Rectal smooth muscle tissue (tissue), 1 donor: ENCODE results near the gene TXNIP.

Experiments used
- H3K27ac ChIP-seq: one replicate; pipeline ENCODE4 v1.7.0; 2013; ENCODE audit warnings: low read depth, low read length, inconsistent platforms
- H3K27me3 ChIP-seq: one replicate; pipeline ENCODE4 v1.7.0; 2013; ENCODE audit warnings: low read length; ENCODE audit not compliant: control insufficient read depth, insufficient read depth
- H3K36me3 ChIP-seq: one replicate; pipeline ENCODE4 v1.7.0; 2013; ENCODE audit warnings: low read length; ENCODE audit not compliant: control insufficient read depth, insufficient read depth
- H3K4me1 ChIP-seq: one replicate; pipeline ENCODE4 v1.7.0; 2013; ENCODE audit warnings: low read length; ENCODE audit not compliant: control insufficient read depth, insufficient read depth
- H3K4me3 ChIP-seq: one replicate; pipeline ENCODE4 v1.7.0; 2013; ENCODE audit warnings: low read length
- H3K9ac ChIP-seq: one replicate; pipeline ENCODE4 v1.7.0; 2013; ENCODE audit warnings: low read length

TXNIP gene

GRCh38 chr1:145990249-145990855 is 6.0 kb downstream of the TXNIP start:
- Histone ChIP-seq H3K36me3 (peaks cover 30% of the 10 kb centered on the region), H3K4me3 (no peak overlapping the region), H3K27ac (peak overlapping the region; percentile 97), H3K9ac (no peak overlapping the region), H3K27me3 (no peaks in the 10 kb centered on the region), H3K4me1 (peaks cover 19% of the 10 kb centered on the region)

DNA sequence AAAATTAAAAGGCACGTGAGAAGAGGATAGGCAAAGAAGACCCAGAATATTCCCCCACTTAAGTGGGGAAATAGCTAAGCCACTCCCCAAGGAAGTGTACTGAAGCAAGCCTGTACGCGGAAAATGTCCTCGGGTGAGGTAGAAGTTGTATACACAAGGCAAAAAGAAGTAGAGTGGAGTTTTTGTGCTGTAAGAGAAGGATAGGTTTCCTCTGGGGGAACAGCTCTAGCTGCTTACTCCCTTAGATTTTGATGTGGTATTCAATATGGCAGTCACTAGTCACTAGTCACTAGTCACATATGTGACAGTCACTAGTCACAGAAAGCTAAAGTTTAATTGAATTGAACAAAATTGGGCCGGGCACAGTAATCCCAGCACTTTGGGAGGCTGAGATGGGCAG is 7.6 kb downstream of the TXNIP start:
- H3K9ac ChIP-seq = no peak overlapping the region
- H3K4me1 ChIP-seq = peaks cover 33% of the 10 kb centered on the region
- no peaks in the 10 kb centered on the region for H3K27me3 ChIP-seq
- H3K27ac ChIP-seq = peak overlapping the region; percentile 30
- peaks cover 14% of the 10 kb centered on the region for H3K36me3 ChIP-seq
- no peak overlapping the region for H3K4me3 ChIP-seq

DNA sequence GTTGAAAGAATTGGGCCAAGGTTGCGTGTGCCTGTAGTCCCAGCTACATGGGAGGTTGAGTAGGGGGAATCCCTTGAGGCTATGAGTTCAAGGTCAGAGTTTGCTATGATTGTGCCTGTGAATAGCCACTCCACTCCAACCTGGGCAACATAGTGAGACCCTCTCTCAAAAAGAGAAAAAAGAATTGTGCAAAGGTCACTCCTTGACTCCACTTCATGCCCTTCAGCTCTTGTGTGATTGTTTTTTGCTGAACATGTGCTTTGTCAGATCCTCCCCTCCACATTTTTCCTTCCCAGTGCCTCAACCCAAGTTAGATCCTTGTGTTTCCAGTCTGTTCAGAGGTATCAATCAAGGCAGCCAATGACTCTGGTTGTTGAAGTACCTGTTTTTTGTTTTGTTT is 8.5 kb downstream of the TXNIP start:
- no peak overlapping the region for H3K27ac ChIP-seq
- H3K4me3 ChIP-seq = no peak overlapping the region
- peaks cover 39% of the 10 kb centered on the region for H3K4me1 ChIP-seq
- H3K36me3 ChIP-seq = peaks cover 6% of the 10 kb centered on the region
- no peaks in the 10 kb centered on the region for H3K27me3 ChIP-seq
- H3K9ac ChIP-seq = no peak overlapping the region

- no peaks in the 10 kb centered on the region for H3K36me3 ChIP-seq
- peak overlapping the region; percentile 96 for H3K27ac ChIP-seq
- H3K4me1 ChIP-seq = peaks cover 46% of the 10 kb centered on the region
- H3K9ac ChIP-seq = no peak overlapping the region
- no peaks in the 10 kb centered on the region for H3K27me3 ChIP-seq
- H3K4me3 ChIP-seq = no peak overlapping the region
Measured at GRCh38 chr1:145986551-145986950, 9.8 kb downstream of the TXNIP start.

GRCh38 chr1:145985502-145986439 is 10.6 kb downstream of the TXNIP start:
- peak overlapping the region; percentile 96 for H3K27ac ChIP-seq
- H3K36me3 ChIP-seq = no peaks in the 10 kb centered on the region
- H3K4me1 ChIP-seq = peaks cover 52% of the 10 kb centered on the region
- H3K9ac ChIP-seq = no peak overlapping the region
- no peaks in the 10 kb centered on the region for H3K27me3 ChIP-seq
- peak overlapping the region; percentile 45 for H3K4me3 ChIP-seq

DNA sequence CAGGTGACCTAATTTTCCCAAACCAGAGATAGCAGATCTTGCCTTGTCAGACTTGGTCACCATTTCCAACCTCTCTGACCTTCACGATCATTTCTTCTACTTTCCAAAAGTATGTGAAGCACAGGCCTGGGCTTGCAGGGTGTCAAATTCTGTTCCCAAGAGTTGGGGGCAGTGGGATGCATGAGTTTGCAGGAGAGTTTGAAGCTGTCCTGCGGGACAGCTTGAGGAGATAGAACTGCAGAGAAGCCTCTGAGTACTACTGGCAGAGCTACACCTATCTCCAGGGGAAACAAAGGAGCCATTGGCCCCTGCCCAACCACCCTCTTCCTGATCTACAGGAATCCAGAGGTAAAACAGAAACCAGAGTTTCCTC is 11.3 kb downstream of the TXNIP start:
- Histone ChIP-seq H3K27ac (peak overlapping the region; percentile 96), H3K4me1 (peaks cover 59% of the 10 kb centered on the region), H3K36me3 (no peaks in the 10 kb centered on the region), H3K27me3 (no peaks in the 10 kb centered on the region), H3K9ac (no peak overlapping the region), H3K4me3 (peak overlapping the region; percentile 45)

DNA sequence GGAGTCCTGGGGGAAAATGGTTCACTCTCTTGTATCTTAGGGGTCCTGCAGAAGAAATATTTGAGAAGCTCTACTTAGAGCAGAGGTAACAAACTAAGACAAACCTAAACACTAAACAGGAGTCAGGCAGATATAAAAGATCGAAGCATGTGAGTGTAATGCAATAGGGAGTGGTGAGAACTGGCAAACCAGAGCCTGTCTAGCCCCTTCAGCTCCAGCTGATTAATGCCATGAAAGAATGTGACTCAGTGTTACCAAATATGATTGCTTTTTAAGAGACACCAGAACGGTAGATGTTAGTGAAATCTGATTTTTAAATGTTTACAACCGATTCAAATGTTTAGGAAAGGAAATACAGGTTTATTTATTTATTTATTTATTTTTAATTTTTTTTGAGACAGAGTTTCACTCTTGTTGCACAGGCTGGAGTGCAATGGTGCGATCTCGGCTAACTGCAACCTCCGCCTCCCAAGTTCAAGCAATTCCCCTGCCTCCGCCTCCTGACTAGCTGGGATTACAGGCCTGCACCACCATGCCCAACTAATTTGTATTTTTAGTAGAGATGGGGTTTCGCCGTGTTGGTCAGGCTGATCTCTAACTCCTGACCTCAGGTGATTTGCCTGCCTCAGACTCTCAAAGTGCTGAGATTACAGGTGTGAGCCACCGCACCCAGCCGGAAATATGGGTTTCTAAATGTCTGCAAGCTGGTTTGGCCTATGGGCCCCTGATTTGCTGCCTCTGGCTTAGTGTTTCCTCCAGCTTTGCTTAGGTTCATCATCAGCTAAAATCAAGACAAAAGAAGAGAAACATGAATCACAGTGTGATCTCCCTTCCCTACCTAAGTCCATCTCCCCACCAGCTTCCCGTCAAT is 12.2 kb downstream of the TXNIP start:
- Histone ChIP-seq H3K27ac (peak overlapping the region; percentile 98), H3K27me3 (no peaks in the 10 kb centered on the region), H3K36me3 (no peaks in the 10 kb centered on the region), H3K4me3 (peak overlapping the region; percentile 45), H3K9ac (no peak overlapping the region), H3K4me1 (peaks cover 64% of the 10 kb centered on the region)

GRCh38 chr1:145983206-145983675 is 13.1 kb downstream of the TXNIP start:
- H3K4me1 ChIP-seq = peaks cover 74% of the 10 kb centered on the region

GRCh38 chr1:145982010-145982723 is 14.2 kb downstream of the TXNIP start:
- Histone ChIP-seq H3K4me3 (no peak overlapping the region), H3K36me3 (no peaks in the 10 kb centered on the region), H3K9ac (peak overlapping the region; percentile 0), H3K27me3 (no peaks in the 10 kb centered on the region), H3K4me1 (peaks cover 84% of the 10 kb centered on the region), H3K27ac (peak overlapping the region; percentile 98)

More at GRCh38 chr1:145983206-145983675, 13.1 kb downstream of the TXNIP start:
- Histone ChIP-seq H3K27me3 (no peaks in the 10 kb centered on the region), H3K9ac (no peak overlapping the region), H3K27ac (peak overlapping the region; percentile 98), H3K4me3 (peak overlapping the region; percentile 17), H3K36me3 (no peaks in the 10 kb centered on the region)

DNA sequence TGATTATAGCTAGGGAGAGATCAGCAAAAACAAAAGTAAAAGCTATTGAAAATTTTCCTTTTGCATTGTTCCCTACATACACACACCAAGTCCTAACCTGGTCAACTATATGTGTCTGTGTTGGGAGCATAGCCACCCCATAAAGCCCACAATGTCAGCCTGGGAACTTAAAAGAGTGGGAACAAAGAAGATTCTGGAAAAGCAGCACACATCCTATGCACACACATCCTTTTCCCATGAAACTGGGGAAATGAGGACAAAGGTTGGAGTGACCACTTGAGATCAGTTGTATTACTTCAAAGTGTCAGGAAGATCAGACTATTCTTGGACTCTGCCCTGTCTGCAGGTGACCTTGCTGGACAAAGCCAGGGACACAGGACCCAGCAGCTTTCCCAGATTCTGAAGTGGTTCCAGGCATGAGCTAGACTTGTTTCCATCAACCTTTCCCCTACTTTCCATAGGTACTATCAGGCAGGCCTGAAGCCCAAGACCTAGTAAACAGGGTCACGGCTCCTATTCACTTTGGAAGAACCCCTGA is 15.9 kb downstream of the TXNIP start:
- H3K27me3 ChIP-seq = no peaks in the 10 kb centered on the region

DNA sequence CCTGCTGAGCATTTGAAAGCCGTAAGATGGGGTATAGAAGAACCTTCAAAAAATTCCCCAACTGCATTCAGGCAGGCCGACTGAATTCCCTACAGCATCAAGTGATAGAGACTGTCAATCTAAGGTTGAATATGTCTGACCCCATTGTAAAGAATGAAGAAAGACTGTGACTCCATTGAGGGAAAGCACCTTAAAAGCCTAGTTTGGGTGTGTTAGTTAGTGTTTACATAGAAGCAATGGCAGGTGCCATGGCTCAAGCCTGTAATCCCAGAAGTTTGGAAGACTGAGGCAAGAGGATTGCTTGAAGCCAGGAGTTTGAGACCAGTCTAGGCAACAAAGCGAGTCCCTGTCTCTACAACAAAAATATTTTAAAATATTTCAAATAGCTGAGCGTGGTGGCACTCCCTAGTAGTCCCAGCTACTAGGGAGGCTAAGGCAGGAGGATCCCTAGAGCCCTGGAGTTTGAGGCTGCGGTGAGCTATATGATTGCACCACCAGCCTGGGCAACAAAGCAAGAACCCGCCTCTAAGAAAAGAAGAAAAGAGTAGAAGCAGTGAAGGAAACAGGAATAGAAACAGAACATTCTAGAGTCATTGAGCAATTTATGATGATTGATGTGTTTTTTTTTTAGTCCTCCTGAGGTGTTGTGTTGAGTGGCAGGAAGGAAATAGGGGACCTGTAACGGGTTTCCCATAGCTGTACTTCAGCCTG is 16.5 kb downstream of the TXNIP start:
- Histone ChIP-seq H3K27me3 (no peaks in the 10 kb centered on the region), H3K36me3 (peaks cover 2% of the 10 kb centered on the region), H3K9ac (no peak overlapping the region), H3K27ac (peak overlapping the region; percentile 98), H3K4me3 (peak overlapping the region; percentile 35), H3K4me1 (peaks cover 69% of the 10 kb centered on the region)

More for the DNA sequence above, 15.9 kb downstream of the TXNIP start:
- H3K36me3 ChIP-seq = peaks cover 2% of the 10 kb centered on the region
- H3K4me3 ChIP-seq = peak overlapping the region; percentile 35
- H3K4me1 ChIP-seq = peaks cover 75% of the 10 kb centered on the region
- no peak overlapping the region for H3K9ac ChIP-seq
- peak overlapping the region; percentile 98 for H3K27ac ChIP-seq
